ENCODE data around the gene USF1.
A peak's percentile ranks its signal among the peaks of the same experiment; 100 is the strongest.

The USF1 gene, protein sequence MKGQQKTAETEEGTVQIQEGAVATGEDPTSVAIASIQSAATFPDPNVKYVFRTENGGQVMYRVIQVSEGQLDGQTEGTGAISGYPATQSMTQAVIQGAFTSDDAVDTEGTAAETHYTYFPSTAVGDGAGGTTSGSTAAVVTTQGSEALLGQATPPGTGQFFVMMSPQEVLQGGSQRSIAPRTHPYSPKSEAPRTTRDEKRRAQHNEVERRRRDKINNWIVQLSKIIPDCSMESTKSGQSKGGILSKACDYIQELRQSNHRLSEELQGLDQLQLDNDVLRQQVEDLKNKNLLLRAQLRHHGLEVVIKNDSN

DNA sequence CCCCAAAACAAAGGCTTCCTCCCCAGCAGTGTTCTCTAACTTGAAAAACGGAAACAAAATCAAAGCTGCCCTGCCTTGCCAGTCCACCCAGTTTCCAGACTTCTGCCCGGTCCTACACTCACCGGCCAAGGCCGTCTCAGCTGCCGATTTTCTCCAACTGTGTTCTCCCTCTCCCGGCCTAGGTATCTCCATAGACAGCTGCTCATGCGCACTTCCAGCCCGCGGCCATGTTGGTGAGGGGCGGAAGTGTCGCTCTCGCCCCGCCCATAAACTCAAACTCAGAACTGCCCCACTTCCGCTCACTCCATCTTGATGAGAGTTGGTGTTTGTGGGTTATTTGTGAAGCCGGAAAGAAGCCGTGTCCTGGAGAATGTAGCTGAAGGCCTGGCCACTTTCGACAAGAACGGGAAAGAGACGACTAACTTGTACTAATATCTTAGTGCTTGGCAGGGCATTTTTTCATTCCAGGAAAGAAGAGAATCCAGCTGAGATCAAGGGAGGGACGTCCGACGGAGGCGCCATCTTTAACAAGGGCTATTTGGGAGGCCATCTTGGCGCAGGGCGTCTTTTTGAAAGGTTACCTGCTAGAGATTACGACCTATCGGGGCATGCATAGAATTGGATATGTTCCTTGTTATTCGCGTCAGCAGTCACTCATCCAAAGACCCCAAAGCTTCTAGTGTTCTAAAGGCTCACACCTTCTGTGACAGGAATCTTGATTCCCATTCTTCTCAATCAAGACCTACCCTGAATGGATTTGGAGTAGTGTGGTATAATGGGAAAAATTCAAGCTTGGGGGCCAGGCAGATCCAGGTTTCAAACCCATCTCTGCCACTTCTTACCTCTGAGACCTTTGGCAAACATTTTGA, at the start of gene USF1:
USF1 (minus strand) TSS at position 242 of the 869 bp plus-strand sequence. CDS start 2,702 bp downstream, outside the sequence.
- peak; percentile 90 for DNase-seq (ENCODE audit: low read depth)

DNA sequence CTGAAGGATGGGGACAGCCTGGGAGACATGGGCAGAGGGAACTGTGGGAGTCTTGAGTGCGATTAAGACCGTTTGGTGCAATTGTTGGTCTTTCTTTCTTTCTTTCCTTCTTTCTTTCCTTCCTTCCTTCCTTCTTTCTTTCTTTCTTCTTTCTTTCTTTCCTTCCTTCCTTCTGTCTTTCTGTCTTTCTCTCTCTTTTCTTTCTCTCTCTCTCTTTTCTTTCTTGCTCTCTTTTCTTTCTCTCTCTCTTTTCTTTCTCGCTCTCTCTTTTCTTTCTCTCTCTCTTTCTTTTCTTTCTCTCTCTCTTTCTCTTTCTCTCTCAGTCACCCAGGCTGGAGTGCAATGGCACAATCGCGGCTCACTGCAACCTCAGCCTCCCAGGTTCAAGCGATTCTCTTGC, 49.5 kb upstream of the USF1 start:
- DNase-seq (ENCODE audit: low read depth), result no peak

DNA sequence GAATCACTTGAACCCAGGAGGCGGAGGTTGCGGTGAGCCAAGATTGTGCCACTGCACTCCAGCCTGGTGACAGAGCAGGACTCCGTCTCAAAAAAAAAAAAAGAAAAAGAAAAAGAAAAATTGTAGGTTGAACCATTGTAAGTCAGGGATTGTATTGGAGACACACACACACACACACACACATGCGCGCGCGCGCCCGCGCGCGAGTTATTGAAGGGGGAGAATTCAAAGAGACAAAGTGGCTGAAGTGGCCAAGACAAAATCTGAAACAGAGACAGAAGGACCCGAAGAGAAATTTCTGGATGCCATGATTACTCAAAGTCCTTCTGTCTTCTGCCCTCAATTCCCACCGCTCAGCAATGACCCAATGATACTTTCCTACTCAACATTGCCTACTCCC, 48.7 kb upstream of the USF1 start:
- DNase-seq (ENCODE audit: low read depth), result no peak

DNA sequence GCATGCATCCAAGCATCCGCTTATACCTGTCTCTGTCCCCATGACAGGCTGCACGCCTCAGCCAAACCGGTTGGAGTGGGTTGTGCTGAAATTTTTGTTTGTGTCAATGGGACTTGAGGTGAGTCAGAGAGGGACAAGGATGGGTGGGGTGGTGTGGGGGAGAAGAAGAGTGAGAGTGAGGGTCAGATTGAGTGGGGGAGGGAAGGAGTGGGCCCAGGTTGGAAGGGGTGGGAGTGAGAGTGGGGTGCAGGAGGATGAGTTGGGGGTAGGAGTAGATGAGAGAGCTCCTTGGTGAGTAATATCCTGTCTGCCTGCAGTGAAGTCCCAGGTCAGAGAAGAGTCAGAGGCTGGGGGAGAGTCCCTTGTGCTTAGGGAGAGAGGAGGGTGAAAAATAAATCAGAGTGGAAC, 46.8 kb upstream of the USF1 start:
- no peak for DNase-seq (ENCODE audit: low read depth)

DNA sequence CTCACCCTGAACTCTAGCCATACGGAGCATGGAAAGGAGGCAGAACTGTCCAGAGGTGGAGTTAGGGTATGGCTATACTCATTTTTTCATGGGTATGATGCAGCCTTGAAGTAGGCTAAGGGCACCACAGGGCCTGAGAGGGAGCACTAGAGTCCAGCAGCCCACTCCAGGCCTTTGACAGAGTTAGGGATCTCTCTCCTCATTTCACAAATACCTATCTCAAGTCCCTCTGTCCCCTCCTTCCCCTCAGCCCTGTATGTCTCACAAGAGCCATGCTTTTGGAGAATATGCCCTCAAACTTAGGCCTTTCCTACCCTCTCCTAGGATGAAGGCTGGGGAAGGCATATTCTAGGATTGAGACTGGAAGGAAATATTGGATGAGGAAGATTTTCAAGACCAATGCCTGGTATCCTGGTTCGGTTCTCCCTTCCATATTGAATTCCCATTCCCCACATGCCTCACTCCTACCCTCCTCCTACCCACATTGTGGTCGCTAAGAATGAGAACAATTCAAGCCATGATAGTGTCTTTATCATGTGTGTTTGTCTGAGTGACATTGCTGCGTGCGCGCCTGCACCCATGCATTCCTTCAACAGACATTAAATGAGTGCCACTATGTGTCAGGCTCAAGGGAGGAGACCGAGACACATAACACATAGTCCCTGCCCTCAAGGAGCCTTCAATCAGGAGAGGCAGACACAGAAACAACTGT, 46.2 kb upstream of the USF1 start:
- DNase-seq (ENCODE audit: low read depth), result no peak

DNA sequence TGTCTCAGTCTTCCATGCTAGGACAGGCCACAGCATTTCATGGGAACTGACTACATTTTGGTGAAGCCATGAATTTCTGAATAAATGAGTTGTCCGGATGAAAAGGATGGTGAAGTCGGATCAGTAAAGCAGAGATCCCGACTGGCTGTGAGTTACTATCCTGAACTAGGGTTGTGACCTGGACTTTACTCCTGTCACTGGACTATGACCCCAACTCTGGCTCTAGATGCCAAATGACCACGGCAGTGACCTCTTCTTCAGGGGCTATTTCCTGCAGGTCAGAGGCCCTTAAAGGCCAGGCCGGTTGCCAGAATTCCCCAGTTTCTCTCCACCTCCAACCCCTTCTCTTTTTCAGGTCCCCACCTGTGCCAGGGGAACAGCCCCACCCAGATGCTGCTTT, 45.3 kb upstream of the USF1 start:
- DNase-seq (ENCODE audit: low read depth), result no peak

DNA sequence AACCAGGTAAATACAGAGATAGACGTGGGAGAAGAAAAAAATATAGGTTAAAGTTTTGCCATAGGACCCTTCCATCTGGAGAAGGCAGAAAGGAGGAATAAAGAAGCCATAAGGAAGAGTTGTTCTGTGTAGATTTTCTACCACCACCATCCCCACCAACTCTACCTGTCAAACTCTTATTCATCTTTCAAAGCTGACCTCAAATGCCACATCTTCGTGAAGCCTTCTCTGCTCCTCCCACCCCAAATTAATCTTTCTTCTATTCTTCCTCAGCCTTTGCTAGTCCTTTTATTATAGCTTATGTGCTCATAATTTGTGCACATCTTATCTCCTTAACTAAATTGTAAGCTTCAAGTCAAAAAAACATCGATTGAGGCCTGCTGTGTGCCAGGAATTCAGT, 44.8 kb upstream of the USF1 start:
- DNase-seq (ENCODE audit: low read depth), result no peak

DNA sequence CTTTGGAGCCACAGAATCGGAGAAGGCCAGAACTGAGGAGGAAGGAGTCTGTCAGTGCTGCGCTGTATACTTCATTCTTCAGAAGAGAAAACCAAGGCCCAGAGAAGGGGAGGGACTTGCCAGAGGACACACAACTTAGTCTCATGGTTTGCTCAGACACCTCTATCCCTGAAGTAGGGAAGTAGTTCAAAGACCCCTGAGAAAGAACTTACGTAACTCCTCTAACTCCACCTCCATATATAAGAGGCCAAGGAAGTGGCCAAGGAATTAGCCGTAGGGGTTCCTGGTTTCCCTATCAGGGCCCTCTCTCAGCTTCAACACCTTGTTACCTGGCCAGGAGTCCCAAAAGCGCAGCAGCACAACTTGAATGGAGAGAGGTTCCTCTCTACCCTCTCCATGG, 44.2 kb upstream of the USF1 start:
- no peak for DNase-seq (ENCODE audit: low read depth)

DNA sequence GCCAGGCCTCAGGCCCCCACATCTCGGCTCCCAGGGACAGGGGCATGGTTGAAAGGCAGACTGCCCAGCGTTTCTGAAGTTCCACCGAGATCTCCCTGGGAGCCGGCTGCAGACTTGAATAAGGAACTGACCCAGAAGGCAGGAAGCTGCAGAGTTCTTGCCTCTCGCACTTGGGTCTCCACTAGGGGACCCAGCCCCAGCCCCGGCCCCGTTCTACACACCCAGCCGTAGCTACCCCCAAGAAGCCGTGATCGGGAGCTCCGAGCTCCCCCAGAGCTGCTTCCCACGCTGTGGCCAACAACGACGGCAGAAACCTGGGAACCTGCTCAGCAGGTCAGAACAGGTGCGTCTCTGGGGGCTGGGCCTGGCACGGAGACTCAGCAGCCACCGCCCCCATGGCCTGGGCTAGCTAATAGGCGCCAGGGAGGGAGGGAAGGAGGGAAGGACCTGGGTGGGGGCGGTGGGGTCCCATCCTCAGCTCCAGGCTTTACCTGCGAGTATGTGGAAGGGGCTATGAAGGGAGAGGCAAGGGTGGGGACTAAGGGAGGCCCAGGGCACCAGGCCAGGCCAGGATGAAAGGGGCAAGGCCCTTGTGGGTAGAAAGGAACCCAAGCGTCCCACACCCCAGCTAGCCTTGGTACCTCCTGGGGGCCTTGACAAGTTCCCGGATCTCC, 43.6 kb upstream of the USF1 start, which contains the start of gene NECTIN4:
NECTIN4 (minus strand) TSS at position 308 of the 674 bp plus-strand sequence; CDS start at position 46, 262 bp downstream.
- no peak for DNase-seq (ENCODE audit: low read depth)

DNA sequence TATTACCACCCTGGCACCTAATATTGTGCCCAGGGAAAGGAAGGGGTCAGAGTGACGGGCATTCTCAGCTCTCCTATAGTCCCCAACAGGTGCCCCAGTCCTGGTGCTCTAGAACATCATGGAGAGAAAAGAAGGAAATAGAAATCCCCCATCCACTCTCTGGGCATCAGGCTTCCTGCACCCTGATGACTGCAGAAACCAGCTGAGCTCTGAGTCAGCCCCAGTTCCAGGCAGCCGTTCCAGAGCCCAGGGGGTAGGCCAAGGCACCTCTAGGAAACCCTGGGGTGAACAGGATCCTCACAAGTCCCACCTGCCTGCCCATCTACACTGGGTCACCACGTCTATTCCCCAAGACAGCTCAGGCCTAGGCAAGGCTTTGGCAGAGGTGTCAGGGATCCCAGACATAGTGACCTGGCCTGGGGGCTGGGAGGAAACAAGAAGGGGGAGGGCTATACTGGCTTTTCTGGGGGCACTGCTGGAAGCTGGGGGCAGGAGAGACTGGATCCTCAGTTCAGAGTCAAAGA, 42.9 kb upstream of the USF1 start:
- no peak for DNase-seq (ENCODE audit: low read depth)

DNA sequence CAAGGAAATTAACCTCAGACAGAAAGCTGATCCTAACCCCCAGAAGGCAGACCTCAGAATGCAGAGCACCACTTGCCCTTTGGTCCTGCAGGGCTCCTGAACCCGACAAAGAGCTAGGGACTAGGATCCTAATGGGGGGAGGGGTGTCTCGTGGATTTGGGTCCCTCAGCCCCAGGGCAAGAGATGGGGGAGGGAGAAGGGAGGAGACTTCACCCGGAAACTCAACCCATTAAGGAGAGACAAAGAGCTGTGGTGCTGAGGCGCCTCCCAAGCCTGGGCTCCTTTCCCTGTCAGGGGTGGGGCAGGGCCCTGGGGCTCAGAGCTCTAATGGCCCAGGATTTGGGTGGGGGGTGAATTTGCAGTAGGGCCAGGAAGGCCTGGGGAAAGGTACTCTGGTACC, 40.7 kb upstream of the USF1 start:
- no peak for DNase-seq (ENCODE audit: low read depth)

DNA sequence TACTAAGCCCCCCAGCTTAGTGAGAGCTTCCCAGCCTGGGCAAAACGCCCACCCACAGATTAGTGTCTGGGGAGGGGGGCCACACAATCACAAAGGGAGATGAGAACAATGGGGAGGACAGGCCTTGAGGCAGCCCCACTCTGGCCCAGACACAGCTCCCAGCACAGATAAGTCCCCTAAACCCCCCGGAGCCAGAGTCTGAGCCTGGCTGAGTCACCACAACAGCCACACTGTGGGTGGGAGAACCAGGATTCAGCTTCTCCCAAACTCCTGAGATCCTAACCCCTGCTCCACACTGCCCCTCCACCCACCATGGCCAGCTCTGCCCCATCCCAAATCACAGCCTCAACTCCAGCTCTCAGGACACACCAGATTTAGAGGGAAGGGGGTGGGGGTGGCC, 39.4 kb upstream of the USF1 start:
- DNase-seq (ENCODE audit: low read depth), result no peak

DNA sequence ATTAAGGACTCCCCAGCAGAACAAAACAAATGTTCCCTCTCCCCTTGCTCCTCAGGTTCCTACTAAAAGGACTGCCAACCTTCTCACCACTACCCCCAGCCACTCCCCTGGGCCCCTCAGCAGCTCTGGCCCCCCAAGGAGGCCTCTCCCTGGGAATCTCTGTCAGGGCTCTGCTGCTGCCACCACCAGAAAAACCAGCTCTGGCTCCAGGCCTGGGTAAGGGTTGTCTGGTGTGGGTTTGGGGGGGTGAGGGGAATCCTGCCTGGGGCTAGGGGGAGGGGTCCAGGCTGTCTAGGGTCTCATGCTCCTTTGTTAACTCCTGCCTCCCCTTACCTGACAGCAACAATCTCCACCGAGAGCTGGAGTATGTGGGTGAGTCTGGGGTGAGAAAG, 38.8 kb upstream of the USF1 start:
- DNase-seq (ENCODE audit: low read depth), result no peak

DNA sequence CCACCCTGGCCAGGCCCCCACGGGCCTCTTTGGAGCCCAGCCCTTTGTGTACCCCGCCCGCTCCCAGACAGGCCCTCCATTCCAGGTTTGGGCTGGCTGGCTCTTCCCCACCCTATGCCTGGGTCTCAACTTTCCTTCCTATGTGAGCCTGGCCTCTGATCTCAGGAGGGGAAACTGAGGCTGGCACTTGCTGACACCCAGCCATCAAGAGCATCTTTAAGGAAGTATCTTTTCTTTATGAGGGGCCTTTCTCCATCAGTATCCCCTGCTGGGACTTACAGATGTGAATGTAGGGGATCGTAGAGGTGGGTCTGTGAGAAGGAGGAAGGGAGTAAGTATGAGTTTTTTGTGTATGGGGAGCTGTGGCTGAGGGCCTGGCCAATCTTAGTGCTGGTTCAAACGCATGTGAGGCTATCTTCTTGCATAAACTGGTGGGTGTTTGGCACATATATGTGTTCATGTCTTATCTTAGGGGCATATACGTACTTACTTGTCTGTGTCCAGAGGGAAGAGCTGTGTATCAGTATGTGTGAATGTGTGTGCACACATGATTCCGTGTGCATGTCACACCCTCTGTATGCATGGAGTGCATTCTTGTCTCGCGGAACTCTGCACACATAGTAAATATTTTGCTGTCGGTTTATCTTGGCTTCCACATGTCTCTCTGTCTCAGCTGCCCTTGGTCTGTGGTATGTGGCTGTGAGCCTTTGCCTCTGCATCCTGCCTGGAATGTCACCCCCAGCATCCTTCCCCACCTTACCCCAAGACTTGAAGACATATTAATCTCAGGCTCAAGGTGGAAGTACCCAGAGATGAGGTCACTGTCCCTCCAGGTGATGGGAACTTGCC, 38.2 kb upstream of the USF1 start:
- no peak for DNase-seq (ENCODE audit: low read depth)

DNA sequence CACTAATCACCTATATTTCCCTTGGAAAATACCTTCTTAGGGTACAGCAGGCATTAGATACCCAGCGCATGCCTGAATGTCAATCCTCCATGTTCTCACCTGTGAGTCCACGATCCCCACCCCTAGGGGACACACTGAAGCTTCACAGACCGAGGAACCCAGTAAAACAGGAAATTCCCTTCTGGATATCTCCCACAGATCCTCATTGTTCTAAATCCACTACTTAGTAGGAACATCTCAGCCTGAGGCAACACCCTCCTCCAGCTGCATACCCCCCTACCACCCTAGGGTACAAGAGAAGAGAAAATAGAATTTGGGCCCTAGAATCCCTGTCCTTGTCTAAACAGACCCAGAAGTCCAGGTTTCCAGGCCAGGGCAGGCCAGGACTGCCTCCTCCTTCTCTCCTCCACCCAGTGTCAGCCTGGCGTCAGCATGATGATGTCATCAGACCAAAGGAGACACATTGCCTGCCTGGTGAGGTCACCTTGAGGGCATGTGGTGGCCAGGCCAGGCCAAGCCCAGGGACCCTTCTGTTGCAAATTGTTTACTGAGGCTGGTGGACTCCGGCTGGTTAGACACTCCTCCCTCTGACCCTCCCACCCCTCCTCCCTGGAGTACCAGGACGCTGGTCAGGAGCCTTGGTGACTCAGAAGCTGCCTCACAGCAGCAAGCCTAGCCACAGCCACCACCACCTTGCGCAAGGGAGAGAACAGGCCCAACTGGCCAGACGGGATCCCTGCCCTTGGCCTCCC, 37.4 kb upstream of the USF1 start:
- DNase-seq (ENCODE audit: low read depth), result peak; percentile 57

DNA sequence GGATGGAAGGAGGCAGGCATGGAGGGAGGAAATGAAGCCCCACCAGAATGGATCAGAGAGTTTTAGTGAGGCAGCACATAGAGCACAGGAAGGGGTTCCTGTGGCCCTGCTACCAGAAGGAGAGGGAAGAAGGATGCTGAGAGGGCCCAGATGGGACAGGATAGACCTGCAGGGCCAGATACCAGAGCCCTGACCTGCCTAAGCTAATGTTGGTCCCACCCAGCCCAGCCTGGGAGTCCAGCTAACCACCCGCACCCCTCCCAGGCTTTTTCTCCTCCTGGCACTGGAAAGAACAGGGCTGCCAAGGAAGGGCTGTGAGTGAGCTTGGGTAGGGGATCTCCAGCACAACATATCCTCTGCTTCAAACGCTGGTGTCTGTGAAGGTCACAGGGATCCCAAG, 36.7 kb upstream of the USF1 start:
- DNase-seq (ENCODE audit: low read depth), result no peak

DNA sequence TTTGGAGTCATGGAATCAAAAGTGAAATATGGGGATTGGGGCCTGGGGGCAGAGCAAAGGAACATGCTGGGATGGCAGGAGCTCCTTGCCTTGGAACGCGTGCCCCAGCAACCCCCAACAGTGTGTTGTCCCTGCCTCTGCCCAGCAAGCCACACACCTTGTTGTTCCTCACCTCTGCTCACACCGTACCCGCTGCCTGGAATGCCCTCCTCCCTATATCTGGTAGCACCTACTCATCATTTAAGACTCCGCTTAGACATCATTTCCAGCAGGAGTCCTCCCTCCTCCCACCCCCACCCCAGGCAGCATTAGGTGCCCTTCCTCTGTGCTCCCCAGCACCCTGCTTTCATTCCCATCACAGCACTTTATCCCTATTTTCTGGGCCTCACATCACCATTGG, 35.7 kb upstream of the USF1 start:
- DNase-seq (ENCODE audit: low read depth), result no peak

DNA sequence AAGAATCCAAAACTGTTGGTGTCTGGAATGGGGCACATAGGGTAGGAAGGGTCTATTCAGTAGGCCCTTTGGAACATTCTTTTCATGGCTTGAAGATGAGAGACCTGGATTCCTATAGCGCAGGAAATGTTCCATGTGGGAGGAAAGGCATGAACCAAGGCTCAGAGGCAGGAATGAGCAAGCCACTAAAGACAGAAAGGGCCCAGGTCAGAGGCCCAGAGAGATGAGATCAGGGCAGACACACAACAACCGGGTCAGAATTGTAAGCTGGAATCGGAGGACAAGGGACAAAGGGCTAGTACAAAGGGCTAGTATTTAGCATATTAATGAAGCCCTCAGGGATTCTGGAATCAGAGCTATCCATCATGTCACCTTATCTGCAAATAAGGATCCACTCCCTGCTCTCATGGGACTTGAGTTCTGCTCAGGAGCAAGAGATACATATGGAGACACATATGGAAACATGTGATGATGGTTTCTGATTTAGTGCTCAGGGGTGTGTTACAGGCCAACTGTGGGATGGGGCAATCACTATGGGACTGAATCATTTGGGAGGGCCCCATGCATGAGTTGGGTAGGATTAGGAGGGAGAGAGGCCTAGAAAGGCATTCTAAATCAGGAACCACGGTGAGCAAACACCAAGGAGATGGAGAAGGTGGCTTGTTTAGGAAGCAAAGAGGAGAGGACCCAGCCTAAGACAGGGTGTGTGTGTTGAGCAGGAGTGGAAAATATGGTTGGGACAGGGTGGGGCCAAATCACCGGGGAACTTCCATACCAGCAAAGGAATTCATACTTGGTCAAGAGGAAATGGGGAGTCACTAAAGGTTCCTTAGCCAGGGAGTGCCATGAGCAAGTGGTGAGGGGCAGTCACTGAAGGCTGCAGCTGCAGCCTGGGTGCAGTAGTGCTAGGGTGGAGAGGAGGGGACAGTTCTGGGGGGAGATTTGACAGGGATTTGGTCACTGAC, 34.9 kb upstream of the USF1 start:
- no peak for DNase-seq (ENCODE audit: low read depth)
